Body of pancreas (tissue), 4 donors: ENCODE results near the gene NRP2. TPM values are rescaled to one million over a fixed set of nuclear protein-coding genes. Genes with fewer than 3 reads are reported as not detected.

Source experiments
- ATAC-seq: fragments of 150-250 bp; one replicate; pipeline ENCODE4 v1.9.1; 2016
- DNase-seq, 4 donors: peaks; one replicate each; pipeline ENCODE4 v3.0.0-alpha.2; 2019
- H3K27ac ChIP-seq, 4 donors: fragments of 200-600 bp; sonication (generic); 1 replicate in 3 of 4; 2 replicates in 1 of 4; pipeline versions ENCODE4 v1.5.1 to v1.6.1; 2016 to 2019; ENCODE audit warnings: mild to moderate bottlenecking in 1 of 4, mixed read lengths in 1 of 4, moderate library complexity in 1 of 4
- H3K27me3 ChIP-seq, 2 donors: fragments of 200-600 bp; sonication (generic); one replicate each; pipeline ENCODE4 v1.6.0; 2016; ENCODE audit warnings: mild to moderate bottlenecking in 1 of 2
- H3K36me3 ChIP-seq, 2 donors: fragments of 200-600 bp; sonication (generic); replicated peaks in 1 of 2; 2 replicates each; pipeline ENCODE4 v1.5.1; 2016; ENCODE audit warnings: low read depth in 2 of 2; ENCODE audit not compliant: insufficient read depth in 1 of 2
- H3K4me1 ChIP-seq: fragments of 200-600 bp; sonication (generic); one replicate; pipeline ENCODE4 v1.6.0; 2016
- H3K4me3 ChIP-seq, 2 donors: fragments of 200-600 bp; sonication (generic); 1 replicate in 1 of 2; 2 replicates in 1 of 2; pipeline ENCODE4 v1.5.1; 2016 to 2019
- H3K9me3 ChIP-seq, 3 donors: fragments of 200-600 bp; sonication (generic); 1 replicate in 2 of 3; 2 replicates in 1 of 3; pipeline ENCODE4 v1.5.1; 2016
- CTCF ChIP-seq, 7 experiments: fragments of 450-650 bp in 4 of 7; fragments of 200-600 bp in 3 of 7; sonication (generic) in 3 of 7; IDR thresholded peaks; one replicate each; pipeline ENCODE4 v1.5.1; 2016 to 2019; ENCODE audit warnings: antibody characterized with exemption in 7 of 7
- POLR2A ChIP-seq, 3 donors: fragments of 450-650 bp; IDR thresholded peaks; one replicate each; pipeline ENCODE4 v1.6.1; 2016; ENCODE audit warnings: antibody characterized with exemption in 3 of 3, mild to moderate bottlenecking in 2 of 3
- WGBS, 2 donors: methylation state at CpG; one replicate each; pipeline ENCODE4 v1.1.5; 2017; 5-methylcytosine and 5-hydroxymethylcytosine counted together
- intact Hi-C: fragments of 100-400 bp; cut with DNase I; formaldehyde crosslinking; loops from one replicate; pipeline ENCODE4 v1.15.1; 2023
- total RNA-seq, 2 donors: library from RNA; depleted of rRNA; stranded (reverse); fragments of >200 nt; gene quantifications; one replicate each; pipeline ENCODE4 v1.1.0, GENCODE V29; 2016

NRP2 gene
- total RNA-seq, 2 donors from 2014 or later, result 5.7 to 7.6 TPM

GRCh38 chr2:205637779-205638503 lies 44.4 kb upstream of the NRP2 start:
- ATAC-seq (no peak), DNase-seq (no peak)
- 46 to 51% methylated on average over 6 of the region's 6 CpGs for WGBS, 2 donors
- no peaks in the 10 kb centered on the region for H3K9me3 ChIP-seq
- no peak for TF ChIP-seq CTCF (IDR thresholded peaks at IDR 0.05)
- no peak for TF ChIP-seq POLR2A (IDR thresholded peaks at IDR 0.05)
- H3K36me3 ChIP-seq, result no peaks in the 10 kb centered on the region
- no peaks in the 10 kb centered on the region for H3K4me1 ChIP-seq
- no peaks in the 10 kb centered on the region for H3K27me3 ChIP-seq
- intact Hi-C loops, result no loop called here
- H3K27ac ChIP-seq, result no peak overlapping the region
- H3K4me3 ChIP-seq, result no peak overlapping the region

- 59 to 63% methylated on average over 4 of the region's 4 CpGs for WGBS, 2 donors
- intact Hi-C loops, result no loop called here
These were observed 41.6 kb upstream of the NRP2 start for GRCh38 chr2:205640716-205641115.

GRCh38 chr2:205642599-205643356 lies 39.5 kb upstream of the NRP2 start:
- Histone ChIP-seq H3K27me3 (no peaks in the 10 kb centered on the region), H3K4me3 (no peak overlapping the region), H3K4me1 (no peaks in the 10 kb centered on the region), H3K36me3 (no peaks in the 10 kb centered on the region), H3K9me3 (no peaks in the 10 kb centered on the region), H3K27ac (no peak overlapping the region)
- ATAC-seq (no peak), DNase-seq (no peak)
- intact Hi-C loops, result no loop called here
- WGBS, 2 donors, result 42 to 58% methylated on average over 6 of the region's 6 CpGs
- TF ChIP-seq CTCF (IDR thresholded peaks at IDR 0.05), result no peak
- no peak for TF ChIP-seq POLR2A (IDR thresholded peaks at IDR 0.05)

More at GRCh38 chr2:205640716-205641115, 41.6 kb upstream of the NRP2 start:
- Histone ChIP-seq H3K36me3 (no peaks in the 10 kb centered on the region), H3K27ac (no peak overlapping the region), H3K27me3 (no peaks in the 10 kb centered on the region), H3K4me3 (no peak overlapping the region), H3K4me1 (no peaks in the 10 kb centered on the region), H3K9me3 (no peaks in the 10 kb centered on the region)
- DNase-seq, result no peak
- no peak for ATAC-seq
- no peak for TF ChIP-seq CTCF (IDR thresholded peaks at IDR 0.05)
- TF ChIP-seq POLR2A (IDR thresholded peaks at IDR 0.05), result no peak

GRCh38 chr2:205643391-205643885 lies 38.9 kb upstream of the NRP2 start:
- no peak for TF ChIP-seq CTCF (IDR thresholded peaks at IDR 0.05)
- TF ChIP-seq POLR2A (IDR thresholded peaks at IDR 0.05), result no peak
- DNase-seq (no peak), ATAC-seq (no peak)
- Histone ChIP-seq H3K27me3 (no peaks in the 10 kb centered on the region), H3K9me3 (no peaks in the 10 kb centered on the region), H3K4me1 (no peaks in the 10 kb centered on the region), H3K4me3 (no peak overlapping the region), H3K36me3 (no peaks in the 10 kb centered on the region), H3K27ac (no peak overlapping the region)
- intact Hi-C loops, result no loop called here
- WGBS, 2 donors, result 64 to 67% methylated on average over 10 of the region's 10 CpGs
